GM23338 (cell line): ENCODE results near the gene FILIP1. TPM values are rescaled to one million over a fixed set of nuclear protein-coding genes. Genes with fewer than 3 reads are reported as not detected.

Experiments
- ATAC-seq: fragments of 200-7000 bp; cut with Tn5 transposase; 3 replicates; pipeline ENCODE4 v1.9.1; 2020
- DNase-seq: peaks from one replicate; pipeline ENCODE4 v3.0.0-alpha.2; 2015; ENCODE audit warnings: low spot score
- H2AFZ ChIP-seq: fragments of 200-600 bp; sonication (generic); 2 replicates; pipeline ENCODE4 v1.8.0; 2016; ENCODE audit warnings: antibody characterized with exemption, mild to moderate bottlenecking, moderate library complexity
- H3F3A ChIP-seq: fragments of 200-600 bp; sonication (generic); replicated peaks from 2 replicates; pipeline ENCODE4 v1.8.0; 2017; ENCODE audit warnings: antibody characterized with exemption, mixed run types, low read depth
- H3K27ac ChIP-seq: fragments of 200-600 bp; sonication (generic); 2 replicates; pipeline ENCODE4 v1.6.1; 2016; ENCODE audit warnings: low read depth
- H3K27me3 ChIP-seq: fragments of 200-600 bp; sonication (generic); 2 replicates; pipeline ENCODE4 v1.8.0; 2016; ENCODE audit warnings: mild to moderate bottlenecking, mixed run types, moderate library complexity; ENCODE audit not compliant: insufficient read depth
- H3K36me3 ChIP-seq: fragments of 200-600 bp; sonication (generic); 2 replicates; pipeline ENCODE4 v1.8.0; 2016; ENCODE audit warnings: mild to moderate bottlenecking; ENCODE audit not compliant: insufficient read depth
- H3K4me1 ChIP-seq: fragments of 200-600 bp; sonication (generic); 2 replicates; pipeline ENCODE4 v1.8.0; 2016; ENCODE audit warnings: mild to moderate bottlenecking, moderate library complexity; ENCODE audit not compliant: insufficient read depth
- H3K4me2 ChIP-seq: fragments of 200-600 bp; sonication (generic); 2 replicates; pipeline ENCODE4 v1.7.1; 2017; ENCODE audit warnings: mixed run types
- H3K4me3 ChIP-seq: fragments of 200-600 bp; sonication (generic); 2 replicates; pipeline ENCODE4 v1.6.1; 2016; ENCODE audit warnings: mixed run types
- H3K79me2 ChIP-seq: fragments of 200-600 bp; sonication (generic); replicated peaks from 2 replicates; pipeline ENCODE4 v1.8.0; 2017; ENCODE audit warnings: mild to moderate bottlenecking; ENCODE audit not compliant: insufficient read depth
- H3K9me2 ChIP-seq: fragments of 200-600 bp; sonication (generic); 2 replicates; pipeline ENCODE4 v1.8.0; 2017; ENCODE audit not compliant: insufficient read depth
- H4K20me1 ChIP-seq: fragments of 200-600 bp; sonication (generic); replicated peaks from 2 replicates; pipeline ENCODE4 v1.8.0; 2017; ENCODE audit warnings: mild to moderate bottlenecking; ENCODE audit not compliant: insufficient read depth
- H3K27ac Mint-ChIP-seq: 2 replicates; pipeline ENCODE4 v1.8.0; 2020; ENCODE audit warnings: inconsistent platforms, mild to moderate bottlenecking, moderate library complexity, mixed read lengths
- H3K27me3 Mint-ChIP-seq: 3 replicates; pipeline ENCODE4 v1.8.0; 2022; ENCODE audit warnings: low read depth, mild to moderate bottlenecking, moderate library complexity, mixed read lengths, inconsistent platforms; ENCODE audit not compliant: insufficient read depth, poor library complexity
- H3K36me3 Mint-ChIP-seq: 3 replicates; pipeline ENCODE4 v1.8.0; 2021; ENCODE audit warnings: low read depth, mild to moderate bottlenecking, inconsistent platforms, moderate library complexity, mixed read lengths
- H3K4me1 Mint-ChIP-seq: 3 replicates; pipeline ENCODE4 v1.8.0; 2020; ENCODE audit warnings: mild to moderate bottlenecking, inconsistent platforms, mixed read lengths
- H3K4me3 Mint-ChIP-seq: 3 replicates; pipeline ENCODE4 v1.8.0; 2021; ENCODE audit warnings: moderate library complexity, mild to moderate bottlenecking, inconsistent platforms, mixed read lengths
- H3K9me3 Mint-ChIP-seq: 3 replicates; pipeline ENCODE4 v1.8.0; 2020; ENCODE audit warnings: moderate library complexity, mild to moderate bottlenecking, inconsistent platforms, mixed read lengths
- CREB1 ChIP-seq: fragments of 250-450 bp; sonication (Bioruptor Pico); IDR thresholded peaks from 2 replicates; pipeline ENCODE4 v1.5.0; 2020; ENCODE audit warnings: low read depth, mild to moderate bottlenecking, moderate library complexity
- ETS1 ChIP-seq: IDR thresholded peaks from 2 replicates; pipeline ENCODE4 v1.6.1; 2016; ENCODE audit warnings: antibody characterized with exemption
- EZH2 ChIP-seq: fragments of 200-600 bp; sonication (generic); IDR thresholded peaks from one replicate; pipeline ENCODE4 v1.8.0; 2017; ENCODE audit warnings: antibody characterized with exemption, mild to moderate bottlenecking, low read depth; ENCODE audit not compliant: unreplicated experiment
- EZH2phosphoT487 ChIP-seq: fragments of 200-600 bp; sonication (generic); IDR thresholded peaks from one replicate; pipeline ENCODE4 v1.8.1; 2018; ENCODE audit warnings: antibody characterized with exemption; ENCODE audit not compliant: unreplicated experiment
- JUNB ChIP-seq: IDR thresholded peaks from one replicate; pipeline ENCODE4 v1.6.1; 2016; ENCODE audit warnings: antibody characterized with exemption; ENCODE audit not compliant: unreplicated experiment
- NANOG ChIP-seq: IDR thresholded peaks from 2 replicates; pipeline ENCODE4 v1.6.1; 2016; ENCODE audit warnings: antibody characterized with exemption, borderline replicate concordance
- ZNF114 ChIP-seq: fragments of 250-450 bp; sonication (Bioruptor Pico); IDR thresholded peaks from 2 replicates; pipeline ENCODE4 v1.5.0; 2020; ENCODE audit warnings: mild to moderate bottlenecking, moderate library complexity
- ZNF331 ChIP-seq: fragments of 250-450 bp; sonication (Bioruptor Pico); IDR thresholded peaks from 2 replicates; pipeline ENCODE4 v1.5.0; 2020; ENCODE audit warnings: low read depth, mild to moderate bottlenecking, moderate library complexity
- polyA plus RNA-seq: library from polyadenylated mRNA; unstranded; fragments of >200 nt; fragmentation: Nextera tagmentation; extraction: Ambion mirVana; gene quantifications from 2 replicates; pipeline ENCODE4 v1.2.1, GENCODE V29; 2016
- total RNA-seq: library from RNA; depleted of rRNA; stranded (reverse); fragments of >200 nt; shearing (Covaris generic); gene quantifications from 2 replicates; pipeline ENCODE4 v1.2.3, GENCODE V29; 2014
- TF ChIP-seq, protein P1 (sequence below), 2 experiments: fragments of 200-600 bp in 1 of 2; sonication (generic) in 1 of 2; conservative IDR thresholded peaks; 2 replicates each; pipeline versions ENCODE4 v1.5.1 to v1.6.1; 2016 to 2017; ENCODE audit warnings: antibody characterized with exemption in 2 of 2, low read depth in 2 of 2, mild to moderate bottlenecking in 2 of 2, moderate library complexity in 1 of 2
- TF ChIP-seq, protein P2 (sequence below): fragments of 250-450 bp; sonication (Bioruptor Pico); IDR thresholded peaks from 2 replicates; pipeline ENCODE4 v1.5.0; 2020; ENCODE audit warnings: mild to moderate bottlenecking, moderate library complexity

The FILIP1 gene
- total and polyA plus RNA-seq, 2 experiments from 2014 or later, result 3.7 to 6.4 TPM

DNA sequence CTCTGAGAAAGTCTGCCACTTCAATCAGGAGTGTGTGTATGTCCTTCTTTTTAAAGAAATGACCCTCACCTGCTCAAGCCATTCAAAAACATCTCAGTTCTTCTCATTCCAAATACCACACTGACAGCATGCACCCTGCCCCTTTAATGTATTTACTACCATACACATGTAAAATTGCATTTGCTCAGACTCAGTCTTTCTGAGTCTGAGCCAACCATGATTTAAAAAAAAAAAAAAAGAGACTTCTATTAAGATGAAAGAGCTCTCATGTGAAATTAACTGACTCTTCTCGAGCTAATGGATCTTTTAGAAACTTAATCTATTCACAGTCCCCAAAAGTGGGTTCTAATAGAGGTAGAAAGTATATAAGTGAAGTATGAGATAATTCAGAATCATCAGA lies 1.4 kb upstream of the FILIP1 start:
- no peak for DNase-seq
- no peak overlapping the region for H3K27ac ChIP-seq
- Mint-ChIP-seq H3K4me1 (peaks cover 11% of the 10 kb centered on the region; the same call in 2 of the 3 replicates), H3K4me3 (no peak overlapping the region), H3K27me3 (no peaks in the 10 kb centered on the region), H3K36me3 (no peaks in the 10 kb centered on the region), H3K27ac (no peak overlapping the region), H3K9me3 (no peaks in the 10 kb centered on the region)
- no peaks in the 10 kb centered on the region for H3K79me2 ChIP-seq
- H3K4me1 ChIP-seq, result no peaks in the 10 kb centered on the region
- H3F3A ChIP-seq, result no peaks in the 10 kb centered on the region
- H3K36me3 ChIP-seq, result no peaks in the 10 kb centered on the region
- TF ChIP-seq ZNF331 (CRISPR knock-in tag), result no peak
- no peaks in the 10 kb centered on the region for H3K9me2 ChIP-seq
- H3K27me3 ChIP-seq, result no peaks in the 10 kb centered on the region
- H2AFZ ChIP-seq, result no peak overlapping the region
- ATAC-seq, result no peak
- no peaks in the 10 kb centered on the region for H4K20me1 ChIP-seq
- H3K4me3 ChIP-seq, result no peak overlapping the region
- H3K4me2 ChIP-seq, result no peak overlapping the region

DNA sequence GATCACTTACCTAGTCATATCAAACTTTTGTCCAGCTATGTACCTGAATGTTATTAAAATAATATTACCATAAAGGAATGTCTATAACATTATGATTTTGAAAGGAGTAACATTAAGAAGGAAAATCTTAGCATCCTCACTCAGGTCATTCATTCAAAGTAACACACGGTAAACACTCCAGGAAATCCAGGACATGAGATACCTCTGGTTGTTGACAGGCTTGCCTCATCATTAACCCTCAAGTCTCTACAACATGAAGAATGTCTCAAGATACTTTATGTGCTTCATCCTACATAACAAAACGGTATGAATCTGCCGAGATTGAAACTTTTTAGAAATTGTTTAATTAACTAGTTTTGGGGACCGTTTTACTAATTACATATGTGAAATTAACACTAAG lies 690 bp upstream of the FILIP1 start:
- H3K36me3 Mint-ChIP-seq, result no peaks in the 10 kb centered on the region
- no peaks in the 10 kb centered on the region for H3K79me2 ChIP-seq
- H3K27ac ChIP-seq, result no peak overlapping the region
- TF ChIP-seq ZNF114 (CRISPR knock-in tag) (no peak), NANOG (no peak), ETS1 (no peak), EZH2 (no peak), ZNF331 (CRISPR knock-in tag) (no peak), EZH2phosphoT487 (no peak), JUNB (no peak), CREB1 (no peak)
- TF ChIP-seq, protein P1, sequence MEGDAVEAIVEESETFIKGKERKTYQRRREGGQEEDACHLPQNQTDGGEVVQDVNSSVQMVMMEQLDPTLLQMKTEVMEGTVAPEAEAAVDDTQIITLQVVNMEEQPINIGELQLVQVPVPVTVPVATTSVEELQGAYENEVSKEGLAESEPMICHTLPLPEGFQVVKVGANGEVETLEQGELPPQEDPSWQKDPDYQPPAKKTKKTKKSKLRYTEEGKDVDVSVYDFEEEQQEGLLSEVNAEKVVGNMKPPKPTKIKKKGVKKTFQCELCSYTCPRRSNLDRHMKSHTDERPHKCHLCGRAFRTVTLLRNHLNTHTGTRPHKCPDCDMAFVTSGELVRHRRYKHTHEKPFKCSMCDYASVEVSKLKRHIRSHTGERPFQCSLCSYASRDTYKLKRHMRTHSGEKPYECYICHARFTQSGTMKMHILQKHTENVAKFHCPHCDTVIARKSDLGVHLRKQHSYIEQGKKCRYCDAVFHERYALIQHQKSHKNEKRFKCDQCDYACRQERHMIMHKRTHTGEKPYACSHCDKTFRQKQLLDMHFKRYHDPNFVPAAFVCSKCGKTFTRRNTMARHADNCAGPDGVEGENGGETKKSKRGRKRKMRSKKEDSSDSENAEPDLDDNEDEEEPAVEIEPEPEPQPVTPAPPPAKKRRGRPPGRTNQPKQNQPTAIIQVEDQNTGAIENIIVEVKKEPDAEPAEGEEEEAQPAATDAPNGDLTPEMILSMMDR (conservative IDR thresholded peaks at IDR 0.05; ENCODE audit: low read depth in 2 of 2), result no peak
- TF ChIP-seq, protein P2, sequence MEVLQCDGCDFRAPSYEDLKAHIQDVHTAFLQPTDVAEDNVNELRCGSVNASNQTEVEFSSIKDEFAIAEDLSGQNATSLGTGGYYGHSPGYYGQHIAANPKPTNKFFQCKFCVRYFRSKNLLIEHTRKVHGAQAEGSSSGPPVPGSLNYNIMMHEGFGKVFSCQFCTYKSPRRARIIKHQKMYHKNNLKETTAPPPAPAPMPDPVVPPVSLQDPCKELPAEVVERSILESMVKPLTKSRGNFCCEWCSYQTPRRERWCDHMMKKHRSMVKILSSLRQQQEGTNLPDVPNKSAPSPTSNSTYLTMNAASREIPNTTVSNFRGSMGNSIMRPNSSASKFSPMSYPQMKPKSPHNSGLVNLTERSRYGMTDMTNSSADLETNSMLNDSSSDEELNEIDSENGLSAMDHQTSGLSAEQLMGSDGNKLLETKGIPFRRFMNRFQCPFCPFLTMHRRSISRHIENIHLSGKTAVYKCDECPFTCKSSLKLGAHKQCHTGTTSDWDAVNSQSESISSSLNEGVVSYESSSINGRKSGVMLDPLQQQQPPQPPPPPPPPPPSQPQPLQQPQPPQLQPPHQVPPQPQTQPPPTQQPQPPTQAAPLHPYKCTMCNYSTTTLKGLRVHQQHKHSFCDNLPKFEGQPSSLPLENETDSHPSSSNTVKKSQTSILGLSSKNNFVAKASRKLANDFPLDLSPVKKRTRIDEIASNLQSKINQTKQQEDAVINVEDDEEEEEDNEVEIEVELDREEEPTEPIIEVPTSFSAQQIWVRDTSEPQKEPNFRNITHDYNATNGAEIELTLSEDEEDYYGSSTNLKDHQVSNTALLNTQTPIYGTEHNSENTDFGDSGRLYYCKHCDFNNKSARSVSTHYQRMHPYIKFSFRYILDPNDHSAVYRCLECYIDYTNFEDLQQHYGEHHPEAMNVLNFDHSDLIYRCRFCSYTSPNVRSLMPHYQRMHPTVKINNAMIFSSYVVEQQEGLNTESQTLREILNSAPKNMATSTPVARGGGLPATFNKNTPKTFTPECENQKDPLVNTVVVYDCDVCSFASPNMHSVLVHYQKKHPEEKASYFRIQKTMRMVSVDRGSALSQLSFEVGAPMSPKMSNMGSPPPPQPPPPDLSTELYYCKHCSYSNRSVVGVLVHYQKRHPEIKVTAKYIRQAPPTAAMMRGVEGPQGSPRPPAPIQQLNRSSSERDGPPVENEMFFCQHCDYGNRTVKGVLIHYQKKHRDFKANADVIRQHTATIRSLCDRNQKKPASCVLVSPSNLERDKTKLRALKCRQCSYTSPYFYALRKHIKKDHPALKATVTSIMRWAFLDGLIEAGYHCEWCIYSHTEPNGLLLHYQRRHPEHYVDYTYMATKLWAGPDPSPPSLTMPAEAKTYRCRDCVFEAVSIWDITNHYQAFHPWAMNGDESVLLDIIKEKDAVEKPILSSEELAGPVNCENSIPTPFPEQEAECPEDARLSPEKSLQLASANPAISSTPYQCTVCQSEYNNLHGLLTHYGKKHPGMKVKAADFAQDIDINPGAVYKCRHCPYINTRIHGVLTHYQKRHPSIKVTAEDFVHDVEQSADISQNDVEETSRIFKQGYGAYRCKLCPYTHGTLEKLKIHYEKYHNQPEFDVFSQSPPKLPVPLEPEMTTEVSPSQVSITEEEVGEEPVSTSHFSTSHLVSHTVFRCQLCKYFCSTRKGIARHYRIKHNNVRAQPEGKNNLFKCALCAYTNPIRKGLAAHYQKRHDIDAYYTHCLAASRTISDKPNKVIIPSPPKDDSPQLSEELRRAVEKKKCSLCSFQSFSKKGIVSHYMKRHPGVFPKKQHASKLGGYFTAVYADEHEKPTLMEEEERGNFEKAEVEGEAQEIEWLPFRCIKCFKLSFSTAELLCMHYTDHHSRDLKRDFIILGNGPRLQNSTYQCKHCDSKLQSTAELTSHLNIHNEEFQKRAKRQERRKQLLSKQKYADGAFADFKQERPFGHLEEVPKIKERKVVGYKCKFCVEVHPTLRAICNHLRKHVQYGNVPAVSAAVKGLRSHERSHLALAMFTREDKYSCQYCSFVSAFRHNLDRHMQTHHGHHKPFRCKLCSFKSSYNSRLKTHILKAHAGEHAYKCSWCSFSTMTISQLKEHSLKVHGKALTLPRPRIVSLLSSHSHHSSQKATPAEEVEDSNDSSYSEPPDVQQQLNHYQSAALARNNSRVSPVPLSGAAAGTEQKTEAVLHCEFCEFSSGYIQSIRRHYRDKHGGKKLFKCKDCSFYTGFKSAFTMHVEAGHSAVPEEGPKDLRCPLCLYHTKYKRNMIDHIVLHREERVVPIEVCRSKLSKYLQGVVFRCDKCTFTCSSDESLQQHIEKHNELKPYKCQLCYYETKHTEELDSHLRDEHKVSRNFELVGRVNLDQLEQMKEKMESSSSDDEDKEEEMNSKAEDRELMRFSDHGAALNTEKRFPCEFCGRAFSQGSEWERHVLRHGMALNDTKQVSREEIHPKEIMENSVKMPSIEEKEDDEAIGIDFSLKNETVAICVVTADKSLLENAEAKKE, result no peak

More for the DNA sequence above, 690 bp upstream of the FILIP1 start:
- H3K4me1 Mint-ChIP-seq, result peaks cover 11% of the 10 kb centered on the region; the same call in 2 of the 3 replicates
- ATAC-seq, result no peak
- no peak overlapping the region for H3K4me3 ChIP-seq
- H2AFZ ChIP-seq, result no peak overlapping the region
- H3K4me1 ChIP-seq, result no peaks in the 10 kb centered on the region
- no peaks in the 10 kb centered on the region for H3K9me3 Mint-ChIP-seq
- no peaks in the 10 kb centered on the region for H3F3A ChIP-seq
- H3K27me3 ChIP-seq, result no peaks in the 10 kb centered on the region
- H3K4me3 Mint-ChIP-seq, result no peak overlapping the region
- H3K4me2 ChIP-seq, result no peak overlapping the region
- no peaks in the 10 kb centered on the region for H3K9me2 ChIP-seq
- H3K27me3 Mint-ChIP-seq, result no peaks in the 10 kb centered on the region
- H4K20me1 ChIP-seq, result no peaks in the 10 kb centered on the region
- H3K36me3 ChIP-seq, result no peaks in the 10 kb centered on the region
- no peak overlapping the region for H3K27ac Mint-ChIP-seq
- DNase-seq, result no peak
